ENCODE data around the gene CHIT1.

CHIT1 gene

GRCh38 chr1:203168991-203169390 is 60.5 kb downstream of the CHIT1 start:
- no peak for TF ChIP-seq ZFP3 (CRISPR knock-in tag; IDR thresholded peaks at IDR 0.05)
- TF ChIP-seq CSRNP3 (CRISPR knock-in tag; IDR thresholded peaks at IDR 0.05) = no peak
- TF ChIP-seq, protein P1, sequence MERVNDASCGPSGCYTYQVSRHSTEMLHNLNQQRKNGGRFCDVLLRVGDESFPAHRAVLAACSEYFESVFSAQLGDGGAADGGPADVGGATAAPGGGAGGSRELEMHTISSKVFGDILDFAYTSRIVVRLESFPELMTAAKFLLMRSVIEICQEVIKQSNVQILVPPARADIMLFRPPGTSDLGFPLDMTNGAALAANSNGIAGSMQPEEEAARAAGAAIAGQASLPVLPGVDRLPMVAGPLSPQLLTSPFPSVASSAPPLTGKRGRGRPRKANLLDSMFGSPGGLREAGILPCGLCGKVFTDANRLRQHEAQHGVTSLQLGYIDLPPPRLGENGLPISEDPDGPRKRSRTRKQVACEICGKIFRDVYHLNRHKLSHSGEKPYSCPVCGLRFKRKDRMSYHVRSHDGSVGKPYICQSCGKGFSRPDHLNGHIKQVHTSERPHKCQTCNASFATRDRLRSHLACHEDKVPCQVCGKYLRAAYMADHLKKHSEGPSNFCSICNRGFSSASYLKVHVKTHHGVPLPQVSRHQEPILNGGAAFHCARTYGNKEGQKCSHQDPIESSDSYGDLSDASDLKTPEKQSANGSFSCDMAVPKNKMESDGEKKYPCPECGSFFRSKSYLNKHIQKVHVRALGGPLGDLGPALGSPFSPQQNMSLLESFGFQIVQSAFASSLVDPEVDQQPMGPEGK (CRISPR knock-in tag; IDR thresholded peaks at IDR 0.05; ENCODE audit: borderline replicate concordance) = no peak
- no peak for ATAC-seq

GRCh38 chr1:203168256-203168786 is 61.2 kb downstream of the CHIT1 start:
- no peak for ATAC-seq
- TF ChIP-seq TOX (CRISPR knock-in tag; IDR thresholded peaks at IDR 0.05; ENCODE audit: borderline replicate concordance) (no peak), CSRNP3 (CRISPR knock-in tag; IDR thresholded peaks at IDR 0.05) (no peak), CSDC2 (CRISPR knock-in tag; IDR thresholded peaks at IDR 0.05) (no peak), ISL1 (CRISPR knock-in tag; IDR thresholded peaks at IDR 0.05) (no peak), OSR1 (CRISPR knock-in tag; IDR thresholded peaks at IDR 0.05) (no peak), PPARA (CRISPR knock-in tag; IDR thresholded peaks at IDR 0.05; ENCODE audit: borderline replicate concordance) (no peak), ZNF70 (CRISPR knock-in tag; IDR thresholded peaks at IDR 0.05) (no peak), BACH2 (CRISPR knock-in tag; IDR thresholded peaks at IDR 0.05; ENCODE audit: borderline replicate concordance) (no peak), ZC3H10 (CRISPR knock-in tag; IDR thresholded peaks at IDR 0.05) (no peak), ESRRG (CRISPR knock-in tag; IDR thresholded peaks at IDR 0.05) (no peak), ZNF565 (CRISPR knock-in tag; conservative IDR thresholded peaks at IDR 0.05; ENCODE audit: low read depth) (no peak), TCF4 (CRISPR knock-in tag; IDR thresholded peaks at IDR 0.05; ENCODE audit: borderline replicate concordance) (no peak), ARNTL (CRISPR knock-in tag; IDR thresholded peaks at IDR 0.05; ENCODE audit: borderline replicate concordance, low read depth) (no peak), RARB (CRISPR knock-in tag; IDR thresholded peaks at IDR 0.05) (no peak), ZFP30 (CRISPR knock-in tag; IDR thresholded peaks at IDR 0.05) (no peak), TSHZ2 (CRISPR knock-in tag; IDR thresholded peaks at IDR 0.05) (no peak), ZFP3 (CRISPR knock-in tag; IDR thresholded peaks at IDR 0.05) (no peak)
- TF ChIP-seq, protein P1 (CRISPR knock-in tag; IDR thresholded peaks at IDR 0.05; ENCODE audit: borderline replicate concordance) = no peak
- TF ChIP-seq, protein P2, sequence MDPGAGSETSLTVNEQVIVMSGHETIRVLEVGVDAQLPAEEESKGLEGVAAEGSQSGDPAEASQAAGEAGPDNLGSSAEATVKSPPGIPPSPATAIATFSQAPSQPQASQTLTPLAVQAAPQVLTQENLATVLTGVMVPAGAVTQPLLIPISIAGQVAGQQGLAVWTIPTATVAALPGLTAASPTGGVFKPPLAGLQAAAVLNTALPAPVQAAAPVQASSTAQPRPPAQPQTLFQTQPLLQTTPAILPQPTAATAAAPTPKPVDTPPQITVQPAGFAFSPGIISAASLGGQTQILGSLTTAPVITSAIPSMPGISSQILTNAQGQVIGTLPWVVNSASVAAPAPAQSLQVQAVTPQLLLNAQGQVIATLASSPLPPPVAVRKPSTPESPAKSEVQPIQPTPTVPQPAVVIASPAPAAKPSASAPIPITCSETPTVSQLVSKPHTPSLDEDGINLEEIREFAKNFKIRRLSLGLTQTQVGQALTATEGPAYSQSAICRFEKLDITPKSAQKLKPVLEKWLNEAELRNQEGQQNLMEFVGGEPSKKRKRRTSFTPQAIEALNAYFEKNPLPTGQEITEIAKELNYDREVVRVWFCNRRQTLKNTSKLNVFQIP (CRISPR knock-in tag; IDR thresholded peaks at IDR 0.05; ENCODE audit: borderline replicate concordance, low read depth) = no peak

- no peak for ATAC-seq
- TF ChIP-seq TSHZ2 (CRISPR knock-in tag; IDR thresholded peaks at IDR 0.05) = no peak
- TF ChIP-seq ZFP3 (CRISPR knock-in tag; IDR thresholded peaks at IDR 0.05) = no peak
- no peak for TF ChIP-seq ISL1 (CRISPR knock-in tag; IDR thresholded peaks at IDR 0.05)
- no peak for TF ChIP-seq ZNF565 (CRISPR knock-in tag; conservative IDR thresholded peaks at IDR 0.05; ENCODE audit: low read depth)
- TF ChIP-seq TOX (CRISPR knock-in tag; IDR thresholded peaks at IDR 0.05; ENCODE audit: borderline replicate concordance) = no peak
- no peak for TF ChIP-seq CSRNP3 (CRISPR knock-in tag; IDR thresholded peaks at IDR 0.05)
- no peak for TF ChIP-seq ZFP30 (CRISPR knock-in tag; IDR thresholded peaks at IDR 0.05)
- TF ChIP-seq SNAI2 (CRISPR knock-in tag; IDR thresholded peaks at IDR 0.05) = no peak
- no peak for TF ChIP-seq ZNF8 (CRISPR knock-in tag; IDR thresholded peaks at IDR 0.05)
These were observed 61.6 kb downstream of the CHIT1 start for GRCh38 chr1:203167913-203168200.
